Suprapubic skin (tissue), 4 donors: ENCODE measurements around the gene SLC26A4. TPM values are rescaled to one million over a fixed set of nuclear protein-coding genes. Genes with fewer than 3 reads are reported as not detected.

Experiments
- DNase-seq, 2 donors: peaks; one replicate each; pipeline ENCODE4 v3.0.0-alpha.2; 2019; ENCODE audit warnings: low spot score in 2 of 2
- H3K27ac ChIP-seq: fragments of 200-600 bp; sonication (generic); one replicate; pipeline ENCODE4 v1.5.1; 2019
- H3K27me3 ChIP-seq: fragments of 200-600 bp; sonication (generic); one replicate; pipeline ENCODE4 v1.5.1; 2019
- H3K36me3 ChIP-seq: fragments of 200-600 bp; sonication (generic); one replicate; pipeline ENCODE4 v1.5.1; 2019
- H3K4me1 ChIP-seq: fragments of 200-600 bp; sonication (generic); one replicate; pipeline ENCODE4 v1.5.1; 2019
- H3K4me3 ChIP-seq: fragments of 200-600 bp; sonication (generic); one replicate; pipeline ENCODE4 v1.5.1; 2019; ENCODE audit warnings: mild to moderate bottlenecking
- H3K9me3 ChIP-seq: fragments of 200-600 bp; sonication (generic); one replicate; pipeline ENCODE4 v1.5.1; 2019
- CTCF ChIP-seq, 2 donors: fragments of 200-600 bp in 1 of 2; fragments of 450-650 bp in 1 of 2; sonication (generic) in 1 of 2; IDR thresholded peaks; one replicate each; pipeline ENCODE4 v1.5.1; 2016 to 2019; ENCODE audit warnings: antibody characterized with exemption in 2 of 2, mild to moderate bottlenecking in 1 of 2, moderate library complexity in 1 of 2
- EP300 ChIP-seq: sonication (generic); formaldehyde crosslinking; IDR thresholded peaks from one replicate; pipeline ENCODE4 v1.6.1; 2017; ENCODE audit warnings: antibody characterized with exemption
- POLR2A ChIP-seq, 2 donors: fragments of 450-650 bp; IDR thresholded peaks; one replicate each; pipeline ENCODE4 v1.6.1; 2017; ENCODE audit warnings: antibody characterized with exemption in 2 of 2, mild to moderate bottlenecking in 2 of 2, moderate library complexity in 2 of 2
- POLR2AphosphoS5 ChIP-seq, 3 donors: sonication (generic); formaldehyde crosslinking; IDR thresholded peaks; one replicate each; pipeline ENCODE4 v1.6.1; 2017; ENCODE audit warnings: antibody characterized with exemption in 3 of 3
- WGBS: methylation state at CpG from one replicate; pipeline ENCODE4 v1.1.5; 2018; 5-methylcytosine and 5-hydroxymethylcytosine counted together
- total RNA-seq, 4 donors: library from RNA; depleted of rRNA; stranded (reverse); fragments of >200 nt; gene quantifications; one replicate each; pipeline ENCODE4 v1.1.0, GENCODE V29; 2016

Gene SLC26A4
- total RNA-seq, 4 donors from 2014 or later: 0.13 to 0.26 (median 0.24) TPM; not detected in 1

- no peak for DNase-seq
- no peaks in the 10 kb centered on the region for H3K9me3 ChIP-seq
- H3K27me3 ChIP-seq: peaks cover 18% of the 10 kb centered on the region
- peaks cover 3% of the 10 kb centered on the region for H3K4me1 ChIP-seq
- TF ChIP-seq EP300 (no peak), CTCF (IDR thresholded peaks at IDR 0.05) (no peak), POLR2A (IDR thresholded peaks at IDR 0.05) (no peak), POLR2AphosphoS5 (IDR thresholded peaks at IDR 0.05) (no peak)
- H3K4me3 ChIP-seq: no peak overlapping the region
- no peaks in the 10 kb centered on the region for H3K36me3 ChIP-seq
- WGBS: 67% methylated on average over 1 of the region's 1 CpG
- no peak overlapping the region for H3K27ac ChIP-seq
Measured at GRCh38 chr7:107666790-107667189, 6.2 kb downstream of the SLC26A4 start.

GRCh38 chr7:107667341-107667740 is 6.7 kb downstream of the SLC26A4 start:
- H3K27me3 ChIP-seq: peaks cover 13% of the 10 kb centered on the region
- TF ChIP-seq POLR2AphosphoS5 (IDR thresholded peaks at IDR 0.05) (no peak), EP300 (no peak), CTCF (IDR thresholded peaks at IDR 0.05) (no peak), POLR2A (IDR thresholded peaks at IDR 0.05) (no peak)
- 48% methylated on average over 3 of the region's 3 CpGs for WGBS
- H3K27ac ChIP-seq: no peak overlapping the region
- no peaks in the 10 kb centered on the region for H3K4me1 ChIP-seq
- no peak for DNase-seq
- no peak overlapping the region for H3K4me3 ChIP-seq
- H3K9me3 ChIP-seq: no peaks in the 10 kb centered on the region
- H3K36me3 ChIP-seq: no peaks in the 10 kb centered on the region

- 82% methylated on average over 4 of the region's 4 CpGs for WGBS
- H3K27ac ChIP-seq: no peak overlapping the region
- no peaks in the 10 kb centered on the region for H3K9me3 ChIP-seq
- no peak for DNase-seq
- TF ChIP-seq CTCF (IDR thresholded peaks at IDR 0.05) (no peak), POLR2A (IDR thresholded peaks at IDR 0.05) (no peak), POLR2AphosphoS5 (IDR thresholded peaks at IDR 0.05) (no peak), EP300 (no peak)
- H3K27me3 ChIP-seq: peaks cover 5% of the 10 kb centered on the region
- no peak overlapping the region for H3K4me3 ChIP-seq
- no peaks in the 10 kb centered on the region for H3K4me1 ChIP-seq
- no peaks in the 10 kb centered on the region for H3K36me3 ChIP-seq
Measured at GRCh38 chr7:107668296-107668695, 7.7 kb downstream of the SLC26A4 start.

GRCh38 chr7:107672183-107672582 is 11.6 kb downstream of the SLC26A4 start:
- no peaks in the 10 kb centered on the region for H3K27me3 ChIP-seq
- no peak overlapping the region for H3K4me3 ChIP-seq
- H3K4me1 ChIP-seq: no peaks in the 10 kb centered on the region
- no peak overlapping the region for H3K27ac ChIP-seq
- 88% methylated on average over 3 of the region's 3 CpGs for WGBS
- H3K9me3 ChIP-seq: no peaks in the 10 kb centered on the region
- H3K36me3 ChIP-seq: no peaks in the 10 kb centered on the region
- TF ChIP-seq POLR2AphosphoS5 (IDR thresholded peaks at IDR 0.05) (no peak), POLR2A (IDR thresholded peaks at IDR 0.05) (no peak), CTCF (IDR thresholded peaks at IDR 0.05) (no peak), EP300 (no peak)
- DNase-seq: no peak

GRCh38 chr7:107676249-107676648 is 15.6 kb downstream of the SLC26A4 start:
- no peak for DNase-seq
- no peak for TF ChIP-seq CTCF (IDR thresholded peaks at IDR 0.05)
- TF ChIP-seq EP300: no peak
- TF ChIP-seq POLR2AphosphoS5 (IDR thresholded peaks at IDR 0.05): no peak
- WGBS: 69% methylated on average over 2 of the region's 2 CpGs
- no peaks in the 10 kb centered on the region for H3K4me1 ChIP-seq
- no peaks in the 10 kb centered on the region for H3K36me3 ChIP-seq
- H3K27ac ChIP-seq: no peak overlapping the region
- no peak overlapping the region for H3K4me3 ChIP-seq
- no peaks in the 10 kb centered on the region for H3K27me3 ChIP-seq
- H3K9me3 ChIP-seq: no peaks in the 10 kb centered on the region
